ENCODE results near the gene ARID4B. TPM values are rescaled to one million over a fixed set of nuclear protein-coding genes. Genes with fewer than 3 reads are reported as not detected.

Gene ARID4B
- polyA plus RNA-seq, 1 experiment, result 3.1 TPM

GRCh38 chr1:235238558-235238957, 89.4 kb downstream of the ARID4B start:
- POLR2A ChIA-PET, result no interaction called here
- DNase-seq (ENCODE audit: low read depth), result no peak
- peaks cover 4% of the 10 kb centered on the region for H3K36me3 ChIP-seq (ENCODE audit: control insufficient read depth, insufficient read depth, low read length)
- TF ChIP-seq, protein P1, sequence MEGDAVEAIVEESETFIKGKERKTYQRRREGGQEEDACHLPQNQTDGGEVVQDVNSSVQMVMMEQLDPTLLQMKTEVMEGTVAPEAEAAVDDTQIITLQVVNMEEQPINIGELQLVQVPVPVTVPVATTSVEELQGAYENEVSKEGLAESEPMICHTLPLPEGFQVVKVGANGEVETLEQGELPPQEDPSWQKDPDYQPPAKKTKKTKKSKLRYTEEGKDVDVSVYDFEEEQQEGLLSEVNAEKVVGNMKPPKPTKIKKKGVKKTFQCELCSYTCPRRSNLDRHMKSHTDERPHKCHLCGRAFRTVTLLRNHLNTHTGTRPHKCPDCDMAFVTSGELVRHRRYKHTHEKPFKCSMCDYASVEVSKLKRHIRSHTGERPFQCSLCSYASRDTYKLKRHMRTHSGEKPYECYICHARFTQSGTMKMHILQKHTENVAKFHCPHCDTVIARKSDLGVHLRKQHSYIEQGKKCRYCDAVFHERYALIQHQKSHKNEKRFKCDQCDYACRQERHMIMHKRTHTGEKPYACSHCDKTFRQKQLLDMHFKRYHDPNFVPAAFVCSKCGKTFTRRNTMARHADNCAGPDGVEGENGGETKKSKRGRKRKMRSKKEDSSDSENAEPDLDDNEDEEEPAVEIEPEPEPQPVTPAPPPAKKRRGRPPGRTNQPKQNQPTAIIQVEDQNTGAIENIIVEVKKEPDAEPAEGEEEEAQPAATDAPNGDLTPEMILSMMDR (IDR thresholded peaks at IDR 0.05; ENCODE audit: insufficient read depth, low read depth, low read length), result no peak
- CTCF ChIA-PET, result interaction anchor here (1.9 to 2.1 kb wide), 2 partner anchors 11 to 178 kb away, joined by 6 to 8 read pairs; no protein-coding TSS in a partner anchor
- H3K4me3 ChIP-seq (ENCODE audit: low read depth, low read length), result no peak overlapping the region
- H3K27me3 ChIP-seq (ENCODE audit: control insufficient read depth, insufficient read depth, low read length), result no peaks in the 10 kb centered on the region

DNA sequence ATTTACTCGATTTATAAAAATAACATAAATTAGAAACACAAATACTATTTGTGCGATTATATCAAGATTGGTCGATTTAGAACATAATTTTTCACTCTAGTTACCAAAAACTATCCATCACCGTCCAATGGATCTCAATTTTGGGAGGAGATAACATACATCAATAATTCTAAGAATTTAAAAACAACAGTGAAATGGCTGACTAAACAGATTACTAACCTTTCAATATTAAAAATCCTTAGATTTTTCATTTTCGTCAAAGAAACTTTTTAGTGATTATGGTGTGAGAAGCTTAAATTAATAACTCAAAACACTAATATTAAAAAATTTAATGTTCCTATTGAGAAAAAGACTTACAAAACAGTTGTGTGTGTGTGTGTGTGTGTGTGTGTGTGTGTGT, 91.9 kb downstream of the ARID4B start:
- no peak overlapping the region for H3K4me3 ChIP-seq (ENCODE audit: low read depth, low read length)
- TF ChIP-seq, protein P1 (IDR thresholded peaks at IDR 0.05; ENCODE audit: insufficient read depth, low read depth, low read length), result no peak
- ChIA-PET CTCF (interaction anchor here (1.0 to 1.4 kb wide), 3 partner anchors 10 to 1619 kb away, joined by 4 to 6 read pairs (median 4); no protein-coding TSS in a partner anchor), POLR2A (no interaction called here)
- DNase-seq (ENCODE audit: low read depth), result no peak
- peaks cover 4% of the 10 kb centered on the region for H3K36me3 ChIP-seq (ENCODE audit: control insufficient read depth, insufficient read depth, low read length)
- H3K27me3 ChIP-seq (ENCODE audit: control insufficient read depth, insufficient read depth, low read length), result no peaks in the 10 kb centered on the region

DNA sequence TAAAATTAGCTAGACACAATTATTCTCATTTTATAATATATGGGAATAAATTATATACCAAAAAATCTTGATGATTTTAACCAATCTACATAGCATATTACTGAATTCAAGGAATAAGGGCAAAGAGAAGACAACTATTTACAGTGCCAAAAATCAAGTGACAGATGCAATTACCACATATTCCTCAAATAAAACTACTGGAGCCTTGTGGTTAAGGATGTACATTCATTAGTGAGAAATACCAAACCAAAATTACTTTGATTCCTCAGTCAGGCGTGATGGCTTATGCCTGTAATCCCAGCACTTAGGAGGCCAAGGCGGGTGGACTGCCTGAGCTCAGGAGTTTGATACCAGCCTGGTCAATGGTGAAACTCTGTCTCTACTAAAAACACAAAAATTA, 98.1 kb downstream of the ARID4B start:
- H3K36me3 ChIP-seq (ENCODE audit: control insufficient read depth, insufficient read depth, low read length), result peaks cover 4% of the 10 kb centered on the region
- H3K27me3 ChIP-seq (ENCODE audit: control insufficient read depth, insufficient read depth, low read length), result no peaks in the 10 kb centered on the region
- no peak for DNase-seq (ENCODE audit: low read depth)
- ChIA-PET POLR2A (no interaction called here), CTCF (interaction anchor here (0.6 kb wide), 1 partner anchor 187 kb away, joined by 3 read pairs; no protein-coding TSS in a partner anchor)
- TF ChIP-seq, protein P1 (IDR thresholded peaks at IDR 0.05; ENCODE audit: insufficient read depth, low read depth, low read length), result no peak
- no peak overlapping the region for H3K4me3 ChIP-seq (ENCODE audit: low read depth, low read length)

- H3K36me3 ChIP-seq (ENCODE audit: control insufficient read depth, insufficient read depth, low read length), result peaks cover 4% of the 10 kb centered on the region
- CTCF ChIA-PET, result interaction anchor here (0.7 to 2.3 kb wide), 4 partner anchors 8 to 36 kb away, joined by 3 to 6 read pairs (median 5); no protein-coding TSS in a partner anchor
- TF ChIP-seq, protein P1 (IDR thresholded peaks at IDR 0.05; ENCODE audit: insufficient read depth, low read depth, low read length), result no peak
- H3K4me3 ChIP-seq (ENCODE audit: low read depth, low read length), result no peak overlapping the region
- POLR2A ChIA-PET, result no interaction called here
- no peak for DNase-seq (ENCODE audit: low read depth)
- H3K27me3 ChIP-seq (ENCODE audit: control insufficient read depth, insufficient read depth, low read length), result no peaks in the 10 kb centered on the region
Observed at GRCh38 chr1:235227414-235227813, 100.6 kb downstream of the ARID4B start.

DNA sequence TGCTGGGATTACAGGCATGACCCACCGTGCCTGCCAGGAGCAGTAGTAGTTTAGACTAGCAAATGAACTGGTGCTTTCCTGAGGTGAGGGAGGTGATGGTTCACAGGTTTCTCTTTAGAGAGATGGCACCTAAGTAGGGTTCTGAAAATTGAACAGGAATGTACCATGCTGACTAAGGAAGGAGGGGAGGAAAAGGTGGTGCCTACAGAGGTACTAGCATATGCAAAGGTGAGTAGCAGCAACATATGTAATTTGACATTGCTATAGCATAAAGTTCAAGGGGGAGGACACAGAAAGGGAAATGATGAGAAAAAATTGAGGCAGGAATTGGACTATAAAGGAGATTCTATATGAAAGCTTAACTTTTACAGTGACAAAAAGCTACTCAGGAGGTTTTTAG, 101.0 kb downstream of the ARID4B start:
- POLR2A ChIA-PET, result no interaction called here
- Histone ChIP-seq H3K36me3 (ENCODE audit: control insufficient read depth, insufficient read depth, low read length) (peaks cover 4% of the 10 kb centered on the region), H3K27me3 (ENCODE audit: control insufficient read depth, insufficient read depth, low read length) (no peaks in the 10 kb centered on the region), H3K4me3 (ENCODE audit: low read depth, low read length) (no peak overlapping the region)
- DNase-seq (ENCODE audit: low read depth), result no peak
- TF ChIP-seq, protein P1 (IDR thresholded peaks at IDR 0.05; ENCODE audit: insufficient read depth, low read depth, low read length), result no peak
- CTCF ChIA-PET, result interaction anchor here (1.7 to 2.3 kb wide), 3 partner anchors 9 to 27 kb away, joined by 4 to 6 read pairs (median 6); no protein-coding TSS in a partner anchor

Data from BJ (cell line).